Measurements from ENCODE around the gene YPEL3. TPM values are rescaled to one million over a fixed set of nuclear protein-coding genes. Genes with fewer than 3 reads are reported as not detected.

The YPEL3 gene
- total RNA-seq, 2 donors from 2014 or later: 28.3 to 84.8 TPM

DNA sequence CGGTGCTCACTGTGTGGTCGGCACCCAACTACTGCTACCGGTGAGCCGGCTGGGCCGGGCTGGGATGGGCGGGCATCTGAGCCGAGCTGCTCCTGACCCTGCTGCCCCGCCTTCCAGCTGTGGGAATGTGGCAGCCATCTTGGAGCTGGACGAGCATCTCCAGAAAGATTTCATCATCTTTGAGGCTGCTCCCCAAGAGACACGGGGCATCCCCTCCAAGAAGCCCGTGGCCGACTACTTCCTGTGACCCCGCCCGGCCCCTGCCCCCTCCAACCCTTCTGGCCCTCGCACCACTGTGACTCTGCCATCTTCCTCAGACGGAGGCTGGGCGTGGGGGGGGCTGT, 11.2 kb downstream of the YPEL3 start:
- peaks cover 0 to 26% of the 10 kb centered on the region in 2 donors for H3K36me3 ChIP-seq (replicated peaks in 1 of 2; ENCODE audit: insufficient read depth in 1 of 2, low read depth in 2 of 2)
- WGBS, 2 donors: 62 to 83% methylated on average over 5 to 14 of the region's 17 CpGs

DNA sequence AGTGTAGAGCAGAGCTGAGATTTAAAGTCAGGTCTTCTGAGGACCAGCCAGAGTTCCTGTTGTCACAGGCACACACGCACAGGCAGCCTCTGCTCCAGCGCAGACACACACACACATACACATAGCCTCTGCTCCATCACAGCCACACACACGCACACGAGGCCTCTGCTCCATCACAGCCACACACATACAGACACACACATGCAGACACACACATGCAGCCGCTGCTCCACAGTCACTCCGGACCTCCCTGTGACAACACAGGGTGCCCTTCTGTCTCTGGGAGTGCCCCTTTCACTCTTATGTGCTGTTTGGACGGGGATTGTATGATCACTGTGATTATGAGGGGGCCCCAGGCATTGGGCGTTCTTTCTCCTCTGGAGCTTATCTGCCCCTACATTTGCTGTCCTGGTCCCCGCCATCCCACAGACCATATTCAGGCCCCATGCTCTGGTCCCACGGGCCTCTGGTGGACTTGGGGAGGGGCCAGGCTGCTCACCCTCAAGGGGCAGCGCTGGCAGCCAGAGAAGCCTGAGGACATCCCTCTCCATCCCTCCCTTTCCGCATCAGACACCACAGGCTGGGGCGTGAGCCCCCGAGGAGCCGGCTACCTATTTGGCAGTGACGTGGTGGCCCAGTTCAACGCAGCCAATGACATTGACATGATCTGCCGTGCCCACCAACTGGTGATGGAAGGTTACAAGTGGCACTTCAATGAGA, 11.8 kb downstream of the YPEL3 start:
- Histone ChIP-seq H3K4me1 (peaks cover 8% of the 10 kb centered on the region), H3K36me3 (replicated peaks in 1 of 2; ENCODE audit: insufficient read depth in 1 of 2, low read depth in 2 of 2) (peaks cover 0 to 26% of the 10 kb centered on the region in 2 donors), H3K9me3 (no peaks in the 10 kb centered on the region), H3K4me3 (no peak overlapping the region), H3K27me3 (no peaks in the 10 kb centered on the region), H3K27ac (no peak overlapping the region)
- TF ChIP-seq POLR2A (IDR thresholded peaks at IDR 0.05): no peak
- TF ChIP-seq, protein P1, sequence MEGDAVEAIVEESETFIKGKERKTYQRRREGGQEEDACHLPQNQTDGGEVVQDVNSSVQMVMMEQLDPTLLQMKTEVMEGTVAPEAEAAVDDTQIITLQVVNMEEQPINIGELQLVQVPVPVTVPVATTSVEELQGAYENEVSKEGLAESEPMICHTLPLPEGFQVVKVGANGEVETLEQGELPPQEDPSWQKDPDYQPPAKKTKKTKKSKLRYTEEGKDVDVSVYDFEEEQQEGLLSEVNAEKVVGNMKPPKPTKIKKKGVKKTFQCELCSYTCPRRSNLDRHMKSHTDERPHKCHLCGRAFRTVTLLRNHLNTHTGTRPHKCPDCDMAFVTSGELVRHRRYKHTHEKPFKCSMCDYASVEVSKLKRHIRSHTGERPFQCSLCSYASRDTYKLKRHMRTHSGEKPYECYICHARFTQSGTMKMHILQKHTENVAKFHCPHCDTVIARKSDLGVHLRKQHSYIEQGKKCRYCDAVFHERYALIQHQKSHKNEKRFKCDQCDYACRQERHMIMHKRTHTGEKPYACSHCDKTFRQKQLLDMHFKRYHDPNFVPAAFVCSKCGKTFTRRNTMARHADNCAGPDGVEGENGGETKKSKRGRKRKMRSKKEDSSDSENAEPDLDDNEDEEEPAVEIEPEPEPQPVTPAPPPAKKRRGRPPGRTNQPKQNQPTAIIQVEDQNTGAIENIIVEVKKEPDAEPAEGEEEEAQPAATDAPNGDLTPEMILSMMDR (IDR thresholded peaks at IDR 0.05): no peak
- intact Hi-C loops (cut with DNase I): no loop called here
- ATAC-seq (no peak), DNase-seq (no peak)
- WGBS, 2 donors: 78 to 87% methylated on average over 10 to 18 of the region's 18 CpGs

More for the DNA sequence above, 11.2 kb downstream of the YPEL3 start:
- TF ChIP-seq, protein P1 (IDR thresholded peaks at IDR 0.05): no peak
- TF ChIP-seq POLR2A (IDR thresholded peaks at IDR 0.05): no peak
- H3K4me1 ChIP-seq: peaks cover 8% of the 10 kb centered on the region
- H3K27me3 ChIP-seq: no peaks in the 10 kb centered on the region
- intact Hi-C loops (cut with DNase I): no loop called here
- H3K9me3 ChIP-seq: no peaks in the 10 kb centered on the region
- DNase-seq: no peak
- no peak overlapping the region for H3K27ac ChIP-seq
- H3K4me3 ChIP-seq: no peak overlapping the region
- ATAC-seq: no peak

DNA sequence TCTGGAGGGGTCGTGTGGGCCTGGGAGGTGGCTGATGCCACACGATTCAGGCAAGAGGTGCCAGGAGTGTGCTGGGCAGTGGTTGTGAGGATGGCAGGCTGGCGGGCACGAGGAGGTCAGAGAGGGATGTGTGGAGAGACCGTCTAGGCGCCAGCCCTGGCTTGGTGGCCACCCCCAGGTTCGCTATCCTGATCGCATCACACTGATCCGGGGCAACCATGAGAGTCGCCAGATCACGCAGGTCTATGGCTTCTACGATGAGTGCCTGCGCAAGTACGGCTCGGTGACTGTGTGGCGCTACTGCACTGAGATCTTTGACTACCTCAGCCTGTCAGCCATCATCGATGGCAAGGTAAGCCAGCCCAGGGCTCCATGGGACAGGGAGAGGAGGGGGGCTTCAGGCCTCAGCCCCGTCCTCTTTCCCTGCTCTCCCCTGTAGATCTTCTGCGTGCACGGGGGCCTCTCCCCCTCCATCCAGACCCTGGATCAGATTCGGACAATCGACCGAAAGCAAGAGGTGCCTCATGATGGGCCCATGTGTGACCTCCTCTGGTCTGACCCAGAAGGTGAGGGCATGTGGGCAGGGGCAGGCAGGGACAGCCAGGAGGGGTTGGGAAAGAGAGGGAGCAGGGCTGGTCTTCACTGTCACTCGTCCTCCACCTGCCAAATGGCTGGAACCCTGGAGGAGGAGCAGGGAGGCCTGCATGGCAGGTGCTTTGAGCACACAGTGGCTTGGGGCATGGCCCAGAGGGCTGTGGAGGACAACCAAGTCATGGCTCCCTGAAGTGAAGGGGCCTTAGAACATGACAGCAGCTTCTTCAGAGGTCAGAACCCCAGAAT, 12.6 kb downstream of the YPEL3 start:
- TF ChIP-seq, protein P1 (IDR thresholded peaks at IDR 0.05): no peak
- no peak for TF ChIP-seq POLR2A (IDR thresholded peaks at IDR 0.05)
- Histone ChIP-seq H3K4me3 (no peak overlapping the region), H3K27ac (no peak overlapping the region), H3K27me3 (no peaks in the 10 kb centered on the region), H3K36me3 (replicated peaks in 1 of 2; ENCODE audit: insufficient read depth in 1 of 2, low read depth in 2 of 2) (peaks cover 0 to 26% of the 10 kb centered on the region in 2 donors), H3K9me3 (no peaks in the 10 kb centered on the region), H3K4me1 (peaks cover 11% of the 10 kb centered on the region)
- WGBS, 2 donors: 88 to 90% methylated on average over 23 to 24 of the region's 24 CpGs
- intact Hi-C loops (cut with DNase I): no loop called here
- no peak for ATAC-seq
- DNase-seq: no peak

DNA sequence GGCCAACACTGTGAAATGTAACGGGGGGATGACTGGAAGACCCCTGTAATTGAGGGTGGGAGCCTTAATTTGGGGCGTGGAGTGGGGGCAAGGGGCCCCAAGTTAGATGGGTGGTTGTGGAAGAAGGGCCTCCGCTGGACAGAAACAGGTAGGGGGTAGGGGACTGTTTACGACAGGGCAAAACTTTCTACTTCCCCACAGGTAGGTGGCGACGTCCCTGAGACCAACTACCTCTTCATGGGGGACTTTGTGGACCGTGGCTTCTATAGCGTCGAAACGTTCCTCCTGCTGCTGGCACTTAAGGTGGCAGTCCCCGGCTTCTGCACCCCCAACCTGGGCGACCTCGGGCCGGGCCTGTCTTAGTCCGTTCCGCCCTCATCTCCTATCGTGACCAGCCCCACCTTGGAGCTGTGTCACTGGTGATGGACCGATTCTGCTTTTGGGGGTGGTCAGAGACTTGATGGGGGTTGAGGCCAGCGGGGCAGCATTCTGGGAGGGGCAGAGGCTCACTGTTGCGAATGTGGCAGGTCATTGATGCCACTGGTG, 13.4 kb downstream of the YPEL3 start:
- intact Hi-C loops (cut with DNase I): no loop called here
- Histone ChIP-seq H3K27ac (no peak overlapping the region), H3K27me3 (no peaks in the 10 kb centered on the region), H3K4me1 (peaks cover 17% of the 10 kb centered on the region), H3K9me3 (no peaks in the 10 kb centered on the region), H3K4me3 (no peak overlapping the region), H3K36me3 (replicated peaks in 1 of 2; ENCODE audit: insufficient read depth in 1 of 2, low read depth in 2 of 2) (peaks cover 0 to 26% of the 10 kb centered on the region in 2 donors)
- DNase-seq: no peak
- ATAC-seq: no peak
- WGBS, 2 donors: 87 to 94% methylated on average over 20 of the region's 20 CpGs
- TF ChIP-seq, protein P1 (IDR thresholded peaks at IDR 0.05): no peak
- no peak for TF ChIP-seq POLR2A (IDR thresholded peaks at IDR 0.05)

All from body of pancreas (tissue), 4 donors.